ENCODE results near the gene IPPK. TPM values are rescaled to one million over a fixed set of nuclear protein-coding genes. Genes with fewer than 3 reads are reported as not detected.

Gene IPPK
- total and polyA plus RNA-seq, 2 of the 4 experiments (the other 2 are of a cell fraction) = 25.1 to 26.8 TPM

GRCh38 chr9:92603100-92603499 lies 66.8 kb downstream of the IPPK start:
- Histone ChIP-seq H2AK9ac (replicated peaks; ENCODE audit: low read depth, low read length, poor library complexity) (no peak overlapping the region), H4K8ac (ENCODE audit: low read depth in 2 of 2, low read length in 2 of 2) (no peak overlapping the region), H3K79me1 (ENCODE audit: low read depth in 1 of 2, low read length in 2 of 2) (0 out of 4 replicates have a peak, but pooled peaks cover 0 to 6% of the 10 kb centered on the region in 2 experiments), H4K5ac (ENCODE audit: low read depth, low read length) (no peak overlapping the region), H3K14ac (replicated peaks; ENCODE audit: low read depth, low read length) (no peak overlapping the region), H3K36me3 (ENCODE audit: control insufficient read depth, insufficient read depth, low read length) (no peaks in the 10 kb centered on the region), H3K4ac (ENCODE audit: low read depth, low read length) (no peak overlapping the region), H3K23ac (ENCODE audit: low read depth, low read length) (no peak overlapping the region), H3K27ac (ENCODE audit: insufficient read depth, low read length) (no peak overlapping the region), H3K18ac (ENCODE audit: low read depth, low read length) (no peak overlapping the region), H2BK15ac (ENCODE audit: low read depth, low read length) (no peak overlapping the region), H2AK5ac (ENCODE audit: low read depth, low read length) (0 out of 2 replicates have a peak overlapping the region, but pooled peaks have one; percentile 33), H3K9me3 (ENCODE audit: control insufficient read depth, insufficient read depth, low read length) (no peaks in the 10 kb centered on the region; the same call in 1 of the 2 replicates), H3K9me1 (ENCODE audit: insufficient read depth, low read length) (peaks cover 25% of the 10 kb centered on the region), H4K91ac (ENCODE audit: insufficient read depth, low read depth, low read length) (no peak overlapping the region), H3K4me1 (ENCODE audit: control insufficient read depth, insufficient read depth, low read length) (peaks cover 20% of the 10 kb centered on the region), H2AFZ (replicated peaks; ENCODE audit: low read length, poor library complexity) (no peak overlapping the region), H2BK5ac (ENCODE audit: low read depth, low read length, poor library complexity, severe bottlenecking) (no peak overlapping the region), H3K56ac (ENCODE audit: extremely low read depth, insufficient read depth, low read length) (no peak overlapping the region), H3K4me2 (ENCODE audit: low read depth, low read length) (no peak overlapping the region), H2BK120ac (ENCODE audit: low read depth, low read length) (no peak overlapping the region), H3K4me3 (ENCODE audit: insufficient read depth, low read depth, low read length) (no peak overlapping the region), H4K20me1 (ENCODE audit: insufficient read depth, low read length) (no peaks in the 10 kb centered on the region), H2BK20ac (ENCODE audit: low read depth, low read length) (no peak overlapping the region), H3K27me3 (ENCODE audit: control insufficient read depth, insufficient read depth, low read length) (no peaks in the 10 kb centered on the region), H3K9ac (ENCODE audit: low read depth, low read length) (no peak overlapping the region)
- TF ChIP-seq SMC3 (IDR thresholded peaks at IDR 0.05; ENCODE audit: low read depth, low read length) = no peak
- no peak for TF ChIP-seq BHLHE40 (IDR thresholded peaks at IDR 0.05; ENCODE audit: low read depth, low read length)
- TF ChIP-seq NFE2L2 (IDR thresholded peaks at IDR 0.05; ENCODE audit: low read depth, low read length) = no peak
- no peak for TF ChIP-seq CHD1 (IDR thresholded peaks at IDR 0.05; ENCODE audit: low read depth, low read length)
- no peak for TF ChIP-seq MXI1 (IDR thresholded peaks at IDR 0.05; ENCODE audit: borderline replicate concordance, low read depth, low read length)
- no peak for TF ChIP-seq ELK1 (IDR thresholded peaks at IDR 0.05; ENCODE audit: borderline replicate concordance, low read depth, low read length)
- no peak for TF ChIP-seq MAZ (IDR thresholded peaks at IDR 0.05; ENCODE audit: borderline replicate concordance, low read depth, low read length)
- no peak for TF ChIP-seq CTCF (conservative IDR thresholded peaks at IDR 0.05; ENCODE audit: low read depth, low read length)
- no peak for DNase-seq
- no TSS peak for BruUV-seq (replicated peaks)
- 100% methylated on average over 1 of the region's 5 CpGs; no CpG with 5 or more reads in 1 of the 2 experiments for WGBS, 2 experiments (ENCODE audit: extremely low coverage in 2 of 2, insufficient read length in 1 of 2)
- in situ Hi-C loops (cut with MboI; ENCODE audit: low sequenced_read_pairs) (no loop called here), intact Hi-C loops (cut with micrococcal nuclease) (no loop called here), dilution Hi-C loops (cut with HindIII; ENCODE audit: low sequenced_read_pairs, unreplicated experiment) (no loop called here)
- POLR2A ChIA-PET (ENCODE audit: unreplicated experiment) = no interaction called here
- ATAC-seq (ENCODE audit: low read depth) = no peak
- CTCF ChIA-PET = no interaction called here
